Stimulated activated CD4-positive, alpha-beta T cell treated with anti-CD3 and anti-CD28 coated beads, Interleukin-12 subunit alpha, Interleukin-12 subunit beta, amount 100 ng/mL, for 24 hours (primary cell): Measurements from ENCODE around the gene CMIP.

ENCODE experiments used
- DNase-seq, 2 experiments: peaks; one replicate each; pipeline ENCODE4 v3.0.0-alpha.2; 2020; ENCODE audit warnings: low read depth in 2 of 2

Gene CMIP

DNA sequence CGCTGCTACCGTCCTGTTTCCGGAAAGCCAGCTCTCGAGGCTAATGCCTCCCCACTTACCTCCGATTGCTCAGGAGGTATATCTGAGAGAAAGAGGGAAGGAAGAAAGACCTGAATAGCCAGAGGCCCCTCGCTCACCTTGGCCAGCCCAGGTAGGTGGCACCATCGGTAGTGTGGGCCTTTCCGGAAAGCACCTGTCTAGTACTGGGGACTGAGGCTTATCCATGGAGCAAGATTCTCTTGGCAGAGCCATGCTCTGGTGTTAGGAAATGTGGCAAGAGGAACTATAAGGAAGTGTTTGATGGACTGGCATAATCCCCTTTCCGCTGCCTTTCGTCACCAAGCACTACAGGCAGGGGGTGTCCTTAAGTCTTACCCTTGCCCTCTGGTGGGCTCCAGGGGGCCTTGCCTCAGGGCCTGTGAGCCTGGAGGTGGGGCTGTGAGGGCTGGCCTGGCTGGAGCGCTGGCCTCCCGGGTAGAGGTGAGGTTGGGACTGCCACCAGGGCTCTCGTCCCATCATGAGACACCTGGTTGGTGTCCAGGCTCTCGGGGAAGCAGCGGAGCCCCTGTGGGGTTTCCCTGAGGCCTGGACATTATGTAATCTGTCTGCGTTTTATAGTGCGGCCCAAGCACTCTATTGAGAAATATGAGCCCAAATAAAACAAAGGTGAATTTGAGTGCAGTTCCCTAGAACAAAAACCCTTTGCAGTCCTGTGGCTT, 2.9 kb downstream of the CMIP start:
- no peak for DNase-seq

DNA sequence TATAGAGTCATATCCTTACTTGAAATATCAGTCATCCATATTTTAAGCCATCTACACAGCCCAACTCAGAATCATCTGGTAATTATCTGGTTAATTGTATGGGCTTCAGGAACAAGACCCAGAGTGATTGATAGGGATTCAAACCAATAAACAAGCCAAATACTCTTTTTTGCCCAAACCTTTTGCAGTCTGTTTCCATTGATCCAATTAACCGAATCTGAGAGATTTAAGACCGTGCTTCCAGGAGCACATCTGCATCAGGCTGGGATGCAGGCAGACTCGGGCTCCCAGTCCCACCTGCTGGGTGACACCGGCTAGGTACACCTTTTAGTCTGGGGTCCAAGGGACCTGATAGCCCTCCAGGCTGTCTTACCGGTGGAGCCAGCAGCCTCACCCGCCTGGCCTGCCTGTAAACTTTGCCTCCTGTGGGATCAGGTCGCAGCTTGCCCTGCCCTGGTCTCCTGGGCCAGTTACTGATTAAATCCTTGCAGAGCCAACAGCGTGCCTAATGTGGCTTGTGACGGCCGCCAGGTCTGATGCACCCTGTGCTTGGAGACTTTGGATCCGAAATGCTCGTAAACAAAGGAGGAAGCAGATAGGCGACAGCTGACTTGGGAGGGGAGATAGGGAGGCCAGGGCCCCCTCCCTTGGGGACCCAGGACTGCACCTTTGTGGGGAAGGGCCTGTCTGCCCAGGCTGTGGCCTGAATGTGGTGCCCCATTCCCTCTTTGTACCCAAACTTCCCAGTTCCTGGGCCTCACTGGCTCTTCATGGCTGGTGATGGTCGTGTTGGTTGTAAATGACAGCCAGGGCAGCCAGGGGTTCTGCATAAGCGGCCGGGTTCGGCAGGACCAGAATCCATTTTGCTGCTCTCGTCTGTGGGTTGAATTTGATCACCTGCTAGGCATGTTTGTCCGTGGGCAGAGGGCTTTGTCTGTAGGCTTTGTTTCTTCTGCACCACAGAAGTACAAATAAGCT, 3.8 kb downstream of the CMIP start:
- no peak for DNase-seq

DNA sequence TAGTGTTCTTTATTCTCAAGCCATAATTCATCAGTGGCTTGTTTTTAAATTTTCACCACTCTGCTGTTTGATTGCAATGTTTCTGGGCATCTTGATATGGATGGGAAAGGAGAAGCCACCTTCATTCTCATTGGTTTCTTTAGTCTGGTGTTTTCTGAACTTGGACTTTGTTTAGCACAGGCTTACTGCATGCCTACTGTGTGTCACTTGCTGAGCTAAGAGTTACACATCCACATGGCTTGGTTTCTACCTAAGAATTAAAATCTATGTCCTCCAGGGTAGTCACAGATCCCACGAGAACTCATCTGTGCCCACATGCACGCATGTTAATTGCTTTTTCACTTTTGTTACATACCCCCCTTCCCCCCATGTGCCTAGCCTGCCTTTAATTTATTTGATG, 4.6 kb downstream of the CMIP start:
- DNase-seq, result no peak

DNA sequence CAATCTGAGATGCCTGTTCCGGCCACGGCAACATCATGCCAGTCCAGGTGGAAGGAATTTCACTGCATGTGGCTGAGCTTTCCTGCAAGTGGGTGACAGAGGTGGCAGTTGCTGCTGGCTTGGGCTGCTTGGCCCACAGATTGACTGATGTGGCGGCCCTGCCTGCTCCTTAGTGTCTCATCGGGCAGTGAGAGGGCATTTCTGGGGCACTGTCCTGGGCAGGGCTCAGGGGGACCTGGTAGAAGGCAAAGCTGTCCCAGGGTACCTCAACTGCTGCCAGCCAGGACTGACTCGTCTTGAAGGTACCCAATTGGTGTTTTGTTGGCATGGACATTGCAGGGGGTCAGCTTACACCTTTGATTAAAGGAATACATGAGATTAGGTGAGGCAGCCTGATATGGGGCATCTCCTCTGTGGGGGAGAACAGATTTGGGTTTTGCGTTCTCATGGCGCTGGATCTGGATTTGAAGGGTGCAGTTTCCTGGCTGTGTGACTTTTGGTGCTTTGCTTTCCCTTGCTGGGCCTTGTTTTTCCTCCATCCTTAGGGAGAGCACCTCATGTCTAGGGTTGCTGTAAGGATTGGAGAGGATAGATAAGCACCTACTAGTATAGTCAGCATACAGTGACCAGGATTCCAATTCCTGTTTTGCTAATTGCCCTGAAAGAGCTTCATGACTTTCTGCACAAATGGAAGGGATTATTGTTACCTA, 5.4 kb downstream of the CMIP start:
- DNase-seq, result no peak

DNA sequence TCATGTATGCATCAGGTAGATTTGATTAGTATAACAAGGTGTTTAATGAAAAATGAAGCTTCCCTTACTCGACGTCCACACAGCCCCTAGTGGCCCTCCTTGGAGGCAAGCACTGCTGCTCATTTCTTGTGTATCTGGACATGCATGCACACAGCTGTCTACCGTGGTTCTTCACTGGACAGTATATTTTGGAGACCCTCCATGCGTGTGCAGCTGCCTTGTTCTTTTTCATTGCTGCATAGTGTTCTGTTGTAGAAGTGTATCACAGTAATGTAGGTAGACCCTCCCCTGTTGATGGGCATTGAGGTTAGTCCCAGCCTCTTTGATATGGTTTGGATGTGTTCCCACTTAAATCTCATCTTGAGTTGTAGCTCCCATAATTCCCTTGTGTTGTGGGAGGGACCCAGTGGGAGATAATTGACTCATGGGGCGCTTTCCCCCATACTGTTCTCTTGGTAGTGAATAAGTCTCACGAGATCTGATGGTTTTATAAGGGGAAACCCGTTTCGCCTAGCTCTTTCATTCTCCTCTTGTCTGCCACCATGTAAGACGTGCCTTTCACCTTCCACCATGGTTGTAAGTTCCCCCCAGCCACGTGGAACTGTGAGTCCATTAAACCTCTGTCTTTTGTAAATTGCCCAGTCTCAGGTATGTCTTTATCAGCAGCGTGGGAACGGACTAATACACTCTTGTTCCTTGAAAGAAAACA, 6.3 kb downstream of the CMIP start:
- DNase-seq, result no peak

DNA sequence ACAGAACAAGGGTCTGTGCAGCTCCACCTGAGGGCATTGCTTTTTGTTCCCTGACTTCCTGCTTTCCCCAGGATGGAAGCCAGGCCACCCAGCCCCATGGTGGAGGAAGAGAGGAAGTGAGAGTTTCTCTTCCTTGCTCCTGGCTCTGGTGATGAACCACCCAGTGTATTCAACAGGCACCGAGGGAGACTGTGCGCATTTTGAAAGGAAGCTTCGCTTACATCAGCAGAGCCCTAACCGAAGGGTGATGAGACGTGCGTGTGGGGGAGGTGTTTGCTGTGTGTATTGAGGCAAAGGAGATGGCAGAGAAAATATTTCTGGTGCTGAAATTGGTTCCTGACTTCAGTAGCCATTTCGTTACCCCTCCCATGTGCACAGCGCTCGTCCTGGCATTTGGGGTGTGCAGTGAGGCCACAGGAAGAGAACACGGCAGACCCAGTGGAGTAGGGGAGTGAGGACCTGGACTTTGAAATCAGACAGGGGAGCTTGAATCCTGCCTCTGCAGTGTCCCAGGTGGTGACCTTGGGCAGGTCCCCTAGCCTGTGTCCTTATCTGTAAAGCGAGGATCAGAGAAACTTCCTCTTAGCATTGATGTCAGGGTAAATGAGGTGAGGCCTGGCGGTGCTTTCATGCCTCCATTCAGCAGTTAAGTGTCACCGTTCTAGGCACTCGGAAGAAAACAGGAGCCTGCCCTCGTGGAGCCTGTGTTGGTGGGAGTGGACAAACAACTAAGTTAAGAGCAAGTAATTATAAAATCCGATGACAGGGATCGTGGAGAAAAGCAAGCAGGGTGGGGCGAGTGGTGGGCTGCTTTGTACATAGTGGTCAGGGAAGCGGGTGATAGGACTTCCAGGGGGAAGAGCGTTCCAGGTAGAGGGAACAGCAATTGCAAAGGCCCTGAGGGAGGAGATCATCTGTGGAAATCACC, 7.4 kb downstream of the CMIP start:
- DNase-seq, result no peak

DNA sequence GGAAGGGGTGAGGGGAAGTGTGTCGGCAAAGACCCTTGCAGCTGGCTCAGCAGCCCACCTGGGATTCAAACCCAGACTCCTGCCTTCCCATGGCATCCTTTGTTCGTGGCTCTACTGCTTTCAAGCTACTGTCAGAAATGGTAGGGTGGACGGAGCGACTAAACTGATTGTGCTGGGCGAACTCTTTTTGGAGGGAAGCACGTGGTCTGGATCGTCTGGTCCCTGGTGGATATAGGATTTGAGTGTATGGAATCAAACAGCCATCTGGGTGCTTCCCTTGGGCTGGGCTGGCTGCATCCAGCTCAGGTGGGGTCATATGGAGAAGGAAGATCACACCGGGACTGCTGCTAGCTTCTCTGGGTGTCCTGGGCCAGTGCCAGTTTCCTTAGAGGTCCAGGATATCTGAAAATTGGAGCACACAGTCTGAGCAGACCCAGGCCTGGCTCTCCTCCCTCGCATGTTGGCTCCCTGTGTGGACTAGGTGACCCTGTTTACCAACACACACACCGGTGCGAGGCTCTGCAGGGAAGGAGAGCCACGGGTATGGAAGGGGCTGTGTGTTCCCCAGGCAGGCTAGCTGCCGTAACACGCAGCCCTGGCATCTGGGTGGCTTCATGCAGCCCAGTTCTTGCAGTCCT, 8.6 kb downstream of the CMIP start:
- no peak for DNase-seq

DNA sequence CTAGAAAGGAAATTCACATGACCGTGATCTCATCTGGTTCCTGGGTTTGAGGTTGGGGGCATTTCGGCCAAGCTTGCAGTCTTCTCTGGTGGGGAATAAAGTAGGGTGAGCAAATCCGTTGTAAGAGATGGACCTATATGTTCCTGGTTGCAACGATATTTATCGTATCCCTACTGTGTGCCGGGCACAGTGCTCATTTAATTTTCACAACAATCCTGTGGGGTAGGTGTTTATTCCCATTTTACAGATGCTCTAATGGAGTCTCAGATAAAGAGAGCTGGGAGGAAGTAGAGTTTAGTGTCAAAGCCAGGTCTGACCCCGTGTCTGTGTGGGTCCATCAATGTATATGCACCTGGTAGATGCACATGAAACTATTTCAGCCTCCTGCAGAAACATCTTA, 9.4 kb downstream of the CMIP start:
- no peak for DNase-seq

DNA sequence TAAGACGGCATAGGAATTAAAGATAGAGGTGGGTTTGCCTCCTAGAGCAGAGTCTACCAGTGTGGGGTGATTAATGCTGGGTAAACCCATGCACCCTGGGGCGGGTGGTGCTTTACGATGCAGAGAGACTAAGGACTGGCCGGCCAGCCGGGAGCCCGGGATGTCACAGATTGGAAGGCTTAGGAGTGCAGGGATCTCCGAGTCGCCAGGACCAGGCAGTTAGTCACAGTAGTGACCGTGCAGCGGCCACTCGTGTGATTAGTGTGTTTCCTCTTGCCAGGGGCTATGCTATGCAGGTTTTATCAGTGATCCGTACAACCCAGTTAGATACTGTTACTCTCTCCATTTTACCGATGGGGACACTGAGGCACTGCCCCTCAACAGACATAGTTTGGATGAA, 10.4 kb downstream of the CMIP start:
- no peak for DNase-seq

DNA sequence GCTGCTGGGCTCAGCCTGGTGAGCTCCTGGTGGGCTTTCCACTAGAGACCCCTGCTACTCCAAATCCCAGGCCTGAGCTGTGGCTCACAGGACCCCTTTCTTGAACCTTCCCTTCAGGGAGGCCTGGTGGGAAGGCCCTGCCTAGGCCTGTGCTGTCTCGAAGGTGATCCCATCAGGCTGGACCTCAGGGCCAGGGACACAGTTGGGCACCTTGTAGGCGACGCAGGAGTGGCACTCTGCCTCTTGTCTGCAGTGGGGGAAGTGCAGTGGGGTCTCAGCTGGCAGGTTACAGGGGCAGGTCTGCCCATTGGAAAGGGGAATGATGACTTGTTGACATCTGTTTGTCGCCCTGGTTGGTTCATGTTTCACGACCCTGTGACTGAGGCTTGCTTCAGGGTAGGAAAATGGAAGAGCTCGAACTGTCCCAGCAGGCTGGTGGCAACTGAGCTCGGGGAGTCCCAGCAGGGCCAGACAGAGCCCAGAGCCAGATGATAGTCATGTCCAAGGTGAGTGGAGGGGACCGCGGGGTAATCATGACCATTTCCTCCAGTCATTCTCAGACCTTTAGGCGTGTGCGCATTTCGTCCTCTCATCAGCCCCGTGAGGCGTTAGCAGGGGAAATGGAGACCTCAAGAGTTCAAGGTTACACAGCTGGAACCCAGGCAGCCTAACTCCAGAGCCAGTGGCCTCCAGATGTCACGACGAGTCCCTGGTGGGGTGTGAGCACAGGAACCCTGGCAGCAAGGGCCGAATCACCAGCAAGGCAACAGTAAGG, 11.3 kb downstream of the CMIP start:
- no peak for DNase-seq

DNA sequence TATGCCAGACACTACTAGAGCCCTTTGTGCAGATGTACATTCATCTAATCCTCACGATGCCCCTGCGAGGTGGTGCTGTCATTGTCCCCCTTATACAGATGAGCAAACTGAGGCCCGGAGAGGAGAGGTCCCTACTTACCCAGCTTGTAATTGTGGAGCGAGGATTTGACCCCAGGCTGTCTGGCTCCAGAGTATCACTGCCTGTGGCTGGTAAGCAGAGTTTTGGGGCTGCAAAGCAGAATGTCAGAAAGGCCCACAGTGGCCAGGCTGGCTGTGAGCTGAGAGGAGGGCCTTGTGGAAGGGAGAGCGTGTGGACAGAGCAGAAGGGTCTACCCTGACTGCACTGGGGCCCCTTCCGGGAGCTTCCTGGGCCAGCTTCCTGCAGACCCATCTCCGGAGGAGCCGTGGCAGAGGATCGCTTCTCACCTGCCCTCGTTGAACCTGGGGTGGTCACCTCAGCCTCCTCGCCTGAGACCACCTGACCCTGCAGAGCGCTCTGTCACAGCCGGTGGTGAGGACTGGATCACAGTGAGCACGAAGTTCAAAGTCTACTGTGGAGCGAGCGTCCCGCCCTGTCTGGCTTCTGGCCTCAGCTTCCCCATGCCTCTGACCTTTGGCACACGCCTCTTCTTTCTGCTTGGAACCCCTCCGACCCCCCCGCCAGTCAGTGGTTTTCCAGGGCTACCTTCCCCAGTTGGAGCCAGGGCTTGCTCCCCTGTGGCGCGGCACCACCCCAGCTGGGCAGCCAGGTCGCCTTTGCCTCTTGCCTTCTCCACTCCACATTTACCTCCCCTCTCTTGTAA, 12.1 kb downstream of the CMIP start:
- no peak for DNase-seq

DNA sequence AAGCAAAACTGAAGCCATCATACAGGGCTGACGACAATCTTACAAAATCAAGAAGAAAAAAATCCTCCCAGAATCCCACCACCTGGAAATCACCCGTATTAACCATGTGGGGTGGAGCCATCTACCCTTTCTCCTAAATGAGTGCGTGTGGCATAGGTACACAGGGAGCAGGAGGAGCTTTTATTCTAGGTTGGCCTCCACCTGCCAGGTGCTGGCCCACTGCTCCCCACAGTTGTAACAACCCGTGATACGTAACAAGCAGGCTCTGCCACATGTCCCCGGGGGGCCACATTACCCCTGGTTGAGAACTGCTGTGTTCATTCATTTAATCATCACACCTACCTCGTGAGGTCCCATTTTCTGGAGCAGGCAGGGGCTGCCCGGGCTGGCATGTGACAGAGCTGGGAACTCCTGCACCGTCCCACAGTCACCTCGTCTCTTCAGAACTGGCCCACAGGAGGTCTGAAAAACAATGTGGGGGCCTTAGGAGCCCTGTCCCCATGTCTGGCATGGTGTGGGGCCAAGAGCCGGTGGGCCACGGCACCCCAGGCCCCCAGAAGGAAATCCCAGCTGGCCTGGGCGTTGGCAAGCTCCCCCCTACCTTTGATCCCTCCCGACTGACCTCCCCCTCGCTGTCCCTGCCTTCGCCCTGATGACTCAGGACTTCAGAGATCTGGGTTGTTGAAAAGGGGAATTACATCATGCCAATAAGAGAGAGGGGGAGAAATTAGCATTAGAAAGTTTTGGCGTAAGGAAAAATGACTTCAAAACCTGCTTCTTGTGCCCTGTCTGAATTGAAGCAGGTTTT, 12.9 kb downstream of the CMIP start:
- DNase-seq, result no peak

DNA sequence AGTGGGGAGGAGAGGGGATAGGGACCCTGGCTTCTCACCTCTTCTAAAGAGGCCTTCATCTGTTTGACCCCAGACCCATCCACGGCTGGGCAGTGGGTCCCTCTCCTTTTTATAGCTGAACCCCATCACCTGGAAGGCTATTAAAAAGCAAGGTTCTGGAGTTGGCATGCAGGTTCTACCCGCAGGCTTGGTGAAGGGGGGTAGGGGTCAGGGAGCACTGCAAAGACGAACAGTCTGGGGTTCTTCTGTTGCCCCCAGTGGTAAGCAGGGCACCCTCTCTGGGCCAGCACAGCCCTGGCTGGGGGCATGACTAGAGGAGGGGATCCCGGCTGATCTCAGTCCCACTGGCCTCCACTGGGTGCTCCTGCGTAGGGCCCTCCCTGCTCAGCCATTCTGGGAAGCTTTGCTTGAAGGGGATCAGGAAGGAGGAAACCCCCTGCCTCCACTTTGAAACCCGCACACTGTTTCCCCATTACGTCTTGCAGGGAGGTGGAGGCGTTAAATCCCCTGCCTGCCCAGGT, 13.6 kb downstream of the CMIP start:
- DNase-seq, result no peak

DNA sequence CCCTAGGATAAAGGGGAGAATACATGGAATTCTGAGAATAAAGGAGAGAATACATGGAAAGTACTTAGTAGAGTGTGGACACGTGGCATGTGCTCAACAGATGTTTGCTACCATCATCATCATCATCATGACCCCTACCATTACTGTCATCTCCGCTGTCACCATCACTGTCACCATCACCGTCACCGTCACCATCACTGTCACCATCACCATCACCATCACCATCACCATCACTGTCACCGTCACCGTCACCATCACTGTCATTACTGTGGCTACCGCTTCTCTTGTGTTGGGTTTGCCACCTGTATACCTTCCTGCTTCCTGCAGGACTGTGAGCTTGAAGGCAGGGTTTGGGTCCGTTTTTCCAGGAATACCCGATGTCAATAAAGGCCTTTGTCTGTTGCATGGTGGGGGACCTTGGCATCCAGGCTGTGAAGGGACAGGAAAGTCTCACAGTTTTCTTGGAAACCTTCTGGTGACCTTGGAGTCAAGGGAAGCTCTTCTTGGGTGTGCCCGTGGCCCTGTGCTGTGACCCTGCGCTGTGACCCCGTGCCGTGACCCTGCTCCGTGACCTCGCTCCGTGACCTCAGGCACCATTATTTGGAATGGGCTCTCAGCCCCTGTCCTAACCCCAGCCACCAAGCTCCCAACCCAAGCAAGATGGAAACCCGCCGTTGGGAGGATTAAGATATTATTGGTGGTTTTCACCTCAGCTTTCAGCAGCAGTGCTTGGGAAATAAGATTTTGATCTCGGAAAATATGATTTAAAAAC, 14.4 kb downstream of the CMIP start:
- DNase-seq, result no peak

DNA sequence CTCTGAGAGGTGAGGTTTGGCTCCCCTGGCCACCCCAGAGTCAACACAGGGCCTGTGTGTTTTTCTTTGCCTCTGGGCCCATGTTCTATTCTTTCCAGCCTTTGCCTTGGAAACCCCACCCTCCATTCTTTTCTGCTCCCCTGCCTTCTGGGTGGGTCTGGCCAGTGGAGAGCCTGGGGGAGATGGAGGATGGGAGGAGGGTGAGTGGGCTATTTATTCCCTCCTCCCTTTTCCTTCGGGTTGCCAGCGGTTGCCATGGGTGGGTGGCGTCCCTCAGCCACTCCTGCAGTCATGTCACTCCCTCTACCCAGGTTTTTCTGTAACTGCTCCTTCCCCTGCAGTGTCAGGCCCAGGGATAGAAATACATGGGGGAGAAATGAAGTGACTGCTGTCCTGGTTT, 15.5 kb downstream of the CMIP start:
- DNase-seq, result no peak

DNA sequence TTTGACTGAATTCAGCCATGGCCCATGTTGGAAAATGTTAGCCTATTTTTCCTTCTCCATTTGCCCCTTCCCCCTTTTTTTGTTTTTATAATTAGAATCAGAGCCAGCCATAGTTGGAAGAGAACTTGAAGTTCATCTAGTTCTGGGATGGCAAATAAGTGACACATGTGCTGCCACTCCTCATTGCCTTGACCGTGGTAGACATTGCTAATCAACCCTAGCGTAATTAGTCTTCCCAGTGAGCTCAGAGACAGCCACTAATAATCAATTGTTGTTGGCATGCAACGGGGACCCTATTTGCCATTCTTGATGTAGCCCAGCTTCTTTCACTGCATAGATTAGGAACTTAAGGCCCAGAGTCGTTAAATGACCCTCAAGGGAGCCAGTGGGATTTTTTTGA, 16.6 kb downstream of the CMIP start:
- DNase-seq, result no peak

DNA sequence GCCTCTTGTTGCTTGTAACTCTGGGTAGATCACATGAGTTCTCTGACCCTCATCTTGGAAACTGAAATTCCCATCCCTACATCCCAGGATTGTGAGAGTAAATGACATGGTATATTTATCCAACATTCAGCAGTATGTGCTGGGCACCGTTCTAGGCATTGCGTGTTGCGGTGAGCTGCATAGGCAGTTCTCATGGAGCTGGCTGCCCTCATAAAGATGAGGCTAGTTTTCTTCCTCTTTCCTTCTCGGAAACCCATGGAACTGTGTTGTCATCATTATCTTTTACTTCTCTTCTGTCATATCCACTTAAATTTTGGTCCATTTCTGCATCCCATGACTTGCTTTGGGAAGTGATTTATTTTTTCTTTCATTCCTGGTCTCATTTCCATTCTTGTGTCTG, 17.2 kb downstream of the CMIP start:
- DNase-seq, result no peak
